ENCODE measurements around the gene FTCD. TPM values are rescaled to one million over a fixed set of nuclear protein-coding genes. Genes with fewer than 3 reads are reported as not detected.

FTCD gene
- total and polyA plus RNA-seq, 2 donors (not counting 3 experiments of a cell fraction or from before 2014, with no cell fraction given): 0.06 to 1.2 TPM

DNA sequence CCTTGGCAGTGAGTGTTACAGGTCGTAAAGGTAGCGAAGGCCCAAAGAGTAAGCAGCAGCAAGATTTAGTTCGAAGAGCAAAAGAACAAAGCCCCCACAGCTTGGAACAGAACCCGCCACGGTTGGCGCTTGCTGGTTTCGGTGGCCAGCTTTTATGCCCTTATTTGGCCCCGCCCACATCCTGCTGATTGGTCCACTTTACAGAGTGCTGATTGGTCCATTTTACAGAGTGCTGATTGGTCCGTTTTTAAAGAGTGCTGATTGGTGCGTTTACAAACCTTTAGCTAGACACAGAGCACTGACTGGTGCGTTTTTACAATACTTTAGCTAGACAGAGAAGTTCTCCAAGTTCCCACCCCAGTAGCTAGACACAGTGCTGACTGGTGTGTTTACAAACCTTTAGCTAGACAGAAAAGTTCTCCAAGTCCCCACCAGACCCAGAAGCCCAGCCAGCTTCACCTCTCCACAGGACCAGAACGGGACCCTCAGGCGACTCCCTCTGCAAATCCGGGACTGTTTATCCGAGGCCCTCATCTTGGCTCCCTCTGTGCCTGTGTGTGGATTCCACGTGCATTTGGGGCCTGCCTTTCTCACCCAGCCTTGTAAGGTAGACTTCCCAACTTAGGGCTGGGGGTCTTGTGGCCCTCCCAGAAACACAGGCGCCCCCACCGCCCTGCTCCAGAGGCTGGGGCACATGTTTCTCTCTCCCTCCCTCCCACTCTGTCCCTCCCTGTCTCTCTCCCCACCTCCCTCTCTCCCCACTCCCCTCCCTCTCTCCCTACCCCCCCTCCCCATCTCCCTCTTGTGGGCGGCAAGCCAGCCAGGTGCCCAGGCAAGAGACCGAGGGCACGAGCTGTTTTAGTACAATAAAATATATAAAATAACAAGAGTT, 12.6 kb downstream of the FTCD start:
- Histone ChIP-seq H3K4me3 (replicated peaks in 1 of 3; ENCODE audit: insufficient read depth in 1 of 3, low read depth in 1 of 3, low read length in 3 of 3) (no peak overlapping the region), H3K27ac (ENCODE audit: insufficient read depth, low read depth, low read length) (no peak overlapping the region), H2AFZ (ENCODE audit: low read depth, low read length) (no peak overlapping the region), H3K4me1 (ENCODE audit: control insufficient read depth, extremely low read depth, insufficient read depth, low read length) (peaks cover 3% of the 10 kb centered on the region), H3K36me3 (ENCODE audit: control insufficient read depth in 2 of 2, extremely low read depth in 1 of 2, insufficient read depth in 2 of 2, low read length in 2 of 2) (no peaks in the 10 kb centered on the region), H4K20me1 (replicated peaks; ENCODE audit: control insufficient read depth, extremely low read depth, insufficient read depth, low read length) (no peaks in the 10 kb centered on the region), H3K9ac (replicated peaks; ENCODE audit: extremely low read depth, insufficient read depth, low read length) (no peak overlapping the region), H3K4me2 (ENCODE audit: insufficient read depth, low read length) (no peak overlapping the region), H3K9me3 (replicated peaks; ENCODE audit: control insufficient read depth, insufficient read depth, low read length) (no peaks in the 10 kb centered on the region), H3K9me1 (replicated peaks; ENCODE audit: control insufficient read depth, extremely low read depth, insufficient read depth, low read length) (no peaks in the 10 kb centered on the region), H3K79me2 (ENCODE audit: control insufficient read depth, insufficient read depth, low read length) (no peaks in the 10 kb centered on the region), H3K27me3 (ENCODE audit: control insufficient read depth in 2 of 2, insufficient read depth in 2 of 2, low read length in 2 of 2) (peaks cover 0 to 4% of the 10 kb centered on the region in 2 experiments)
- BruUV-seq (replicated peaks): no TSS peak
- no peak for DNase-seq (ENCODE audit: low read depth, low spot score)
- TF ChIP-seq EZH2 (IDR thresholded peaks at IDR 0.05; ENCODE audit: borderline replicate concordance, low read depth, low read length, severe bottlenecking): no peak
- TF ChIP-seq POLR2A (IDR thresholded peaks at IDR 0.05; ENCODE audit: low read depth, low read length): no peak
- TF ChIP-seq, protein P1, sequence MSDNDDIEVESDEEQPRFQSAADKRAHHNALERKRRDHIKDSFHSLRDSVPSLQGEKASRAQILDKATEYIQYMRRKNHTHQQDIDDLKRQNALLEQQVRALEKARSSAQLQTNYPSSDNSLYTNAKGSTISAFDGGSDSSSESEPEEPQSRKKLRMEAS (IDR thresholded peaks at IDR 0.05; ENCODE audit: insufficient read depth, insufficient read length): no peak
- TF ChIP-seq JUN (IDR thresholded peaks at IDR 0.05; ENCODE audit: borderline replicate concordance, insufficient read depth, insufficient read length, low read depth): no peak
- intact Hi-C loops (cut with micrococcal nuclease) (loop anchor here (1.0 to 5.0 kb wide), 2 partner anchors 170 to 179 kb away; partner anchors contain the start of genes C21orf58 and PCNT), dilution Hi-C loops (cut with MboI; ENCODE audit: extremely low pct_ligation_motif_present, low sequenced_read_pairs) (no loop called here)
- CTCF ChIA-PET: interaction anchor here (0.6 to 3.6 kb wide), 51 partner anchors 11 to 497 kb away, joined by 3 to 78 read pairs (median 4); partner anchors contain the start of genes C21orf58, LSS, MCM3AP and YBEY
- no peak for FAIRE-seq
- POLR2A ChIA-PET: no interaction called here

All from endothelial cell of umbilical vein (primary cell).